RWPE2 (cell line): ENCODE results near the gene SEC61A1.
A peak's percentile ranks its signal among the peaks of the same experiment; 100 is the strongest.

Source experiments
- ATAC-seq: fragments of 200-7000 bp; cut with Tn5 transposase; 3 replicates; pipeline ENCODE4 v1.9.1; 2021; ENCODE audit warnings: low read depth
- DNase-seq: peaks from one replicate; pipeline ENCODE4 v3.0.0-alpha.2; 2020; ENCODE audit warnings: low spot score
- H3K27ac ChIP-seq: fragments of 450-650 bp; 2 replicates; pipeline ENCODE4 v1.5.1; 2017; ENCODE audit warnings: mild to moderate bottlenecking; ENCODE audit not compliant: poor library complexity, severe bottlenecking
- H3K27me3 ChIP-seq: fragments of 250-450 bp; sonication (Bioruptor Pico); 2 replicates; pipeline ENCODE4 v1.5.1; 2021; ENCODE audit warnings: mild to moderate bottlenecking, moderate library complexity; ENCODE audit not compliant: insufficient read depth, poor library complexity, severe bottlenecking
- H3K36me3 ChIP-seq: fragments of 250-450 bp; sonication (Bioruptor Pico); 2 replicates; pipeline ENCODE4 v1.5.1; 2020; ENCODE audit warnings: low read depth, mild to moderate bottlenecking, moderate library complexity
- H3K4me1 ChIP-seq: fragments of 250-450 bp; sonication (Bioruptor Pico); 2 replicates; pipeline ENCODE4 v1.5.1; 2021; ENCODE audit warnings: mild to moderate bottlenecking, moderate library complexity; ENCODE audit not compliant: insufficient read depth, poor library complexity, severe bottlenecking
- H3K4me3 ChIP-seq: fragments of 250-450 bp; sonication (Bioruptor Pico); 2 replicates; pipeline ENCODE4 v1.5.1; 2021; ENCODE audit warnings: mild to moderate bottlenecking, moderate library complexity; ENCODE audit not compliant: severe bottlenecking
- H3K9me3 ChIP-seq: fragments of 250-450 bp; sonication (Bioruptor Pico); 2 replicates; pipeline ENCODE4 v1.5.1; 2021; ENCODE audit warnings: mild to moderate bottlenecking, moderate library complexity; ENCODE audit not compliant: severe bottlenecking
- TF ChIP-seq, protein P1 (sequence below): fragments of 450-650 bp; IDR thresholded peaks from one replicate; pipeline ENCODE4 v1.5.1; 2017; ENCODE audit warnings: mild to moderate bottlenecking, moderate library complexity; ENCODE audit not compliant: poor library complexity, severe bottlenecking

SEC61A1 gene

DNA sequence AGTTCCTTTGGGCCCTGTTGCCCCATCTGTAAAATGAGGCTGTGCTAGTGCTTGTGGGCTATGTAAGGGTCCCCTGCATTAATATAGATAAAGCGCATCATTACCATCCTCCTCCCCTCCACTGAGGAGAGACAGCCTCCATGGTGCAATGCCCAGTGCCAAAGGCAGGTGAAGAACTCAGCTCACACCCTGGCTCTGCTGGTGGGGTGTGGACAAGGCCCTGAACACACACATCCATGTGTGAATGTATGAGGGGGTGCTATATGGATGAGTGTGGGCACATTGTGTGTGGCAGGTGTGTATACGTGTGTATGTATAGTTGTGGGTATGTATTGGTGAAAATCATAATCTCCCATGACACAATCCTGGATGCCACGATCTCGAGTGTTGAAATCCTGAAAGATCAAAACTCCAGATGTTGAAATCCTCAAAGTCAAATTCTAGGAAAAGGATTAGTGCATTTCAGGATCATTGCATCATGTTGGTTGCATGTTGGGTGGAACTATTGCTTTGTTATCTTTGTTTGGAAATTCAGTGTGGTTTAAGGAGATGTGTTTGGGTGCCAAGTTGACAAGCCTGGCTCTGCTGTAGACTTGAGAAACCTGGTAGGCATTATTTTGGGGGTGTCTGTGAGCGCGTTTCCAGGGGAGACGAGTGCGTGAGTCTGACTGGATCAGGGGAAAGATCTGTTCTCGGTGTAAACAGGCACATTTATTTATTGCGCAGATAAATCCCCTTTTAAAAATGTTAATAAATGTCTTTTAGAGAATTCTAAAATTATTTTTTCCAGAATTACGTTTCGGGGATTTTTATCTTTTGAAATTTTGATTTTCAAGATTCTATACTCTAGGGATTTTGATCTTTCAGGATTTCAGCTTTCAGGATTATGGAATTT lies 42.0 kb upstream of the SEC61A1 start:
- Histone ChIP-seq H3K27ac (no peak overlapping the region), H3K4me1 (peaks cover 3% of the 10 kb centered on the region), H3K36me3 (no peaks in the 10 kb centered on the region), H3K4me3 (no peak overlapping the region), H3K27me3 (no peaks in the 10 kb centered on the region), H3K9me3 (no peaks in the 10 kb centered on the region)
- DNase-seq, result no peak
- TF ChIP-seq, protein P1, sequence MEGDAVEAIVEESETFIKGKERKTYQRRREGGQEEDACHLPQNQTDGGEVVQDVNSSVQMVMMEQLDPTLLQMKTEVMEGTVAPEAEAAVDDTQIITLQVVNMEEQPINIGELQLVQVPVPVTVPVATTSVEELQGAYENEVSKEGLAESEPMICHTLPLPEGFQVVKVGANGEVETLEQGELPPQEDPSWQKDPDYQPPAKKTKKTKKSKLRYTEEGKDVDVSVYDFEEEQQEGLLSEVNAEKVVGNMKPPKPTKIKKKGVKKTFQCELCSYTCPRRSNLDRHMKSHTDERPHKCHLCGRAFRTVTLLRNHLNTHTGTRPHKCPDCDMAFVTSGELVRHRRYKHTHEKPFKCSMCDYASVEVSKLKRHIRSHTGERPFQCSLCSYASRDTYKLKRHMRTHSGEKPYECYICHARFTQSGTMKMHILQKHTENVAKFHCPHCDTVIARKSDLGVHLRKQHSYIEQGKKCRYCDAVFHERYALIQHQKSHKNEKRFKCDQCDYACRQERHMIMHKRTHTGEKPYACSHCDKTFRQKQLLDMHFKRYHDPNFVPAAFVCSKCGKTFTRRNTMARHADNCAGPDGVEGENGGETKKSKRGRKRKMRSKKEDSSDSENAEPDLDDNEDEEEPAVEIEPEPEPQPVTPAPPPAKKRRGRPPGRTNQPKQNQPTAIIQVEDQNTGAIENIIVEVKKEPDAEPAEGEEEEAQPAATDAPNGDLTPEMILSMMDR, result no peak
- ATAC-seq, result peak; percentile 25; the same call in 1 of the 3 replicates

DNA sequence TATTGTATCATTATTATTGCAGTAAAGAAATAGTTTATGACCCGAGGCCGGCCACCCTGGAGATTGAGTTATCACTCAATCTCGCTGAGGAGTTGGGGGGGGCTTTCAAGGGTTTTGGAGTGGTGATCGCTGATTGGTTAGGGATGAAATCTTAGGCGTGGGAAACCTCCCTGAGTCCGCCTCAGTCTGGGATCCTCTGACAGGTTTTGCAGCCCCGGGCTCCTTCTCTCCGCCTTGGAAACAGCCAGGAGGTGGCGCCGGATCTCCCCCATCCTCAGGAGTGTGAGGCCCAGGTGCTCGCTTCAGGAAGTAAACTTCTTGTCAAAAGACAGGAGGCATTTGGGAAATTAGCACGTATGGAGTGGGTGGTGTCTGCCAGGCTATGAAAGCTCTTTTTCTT lies 41.1 kb upstream of the SEC61A1 start:
- Histone ChIP-seq H3K4me1 (peaks cover 3% of the 10 kb centered on the region), H3K9me3 (no peaks in the 10 kb centered on the region), H3K27me3 (no peaks in the 10 kb centered on the region), H3K36me3 (no peaks in the 10 kb centered on the region), H3K4me3 (no peak overlapping the region), H3K27ac (no peak overlapping the region)
- TF ChIP-seq, protein P1, result peak; percentile 74
- DNase-seq (no peak), ATAC-seq (peak; percentile 82; the same call in 2 of the 3 replicates)

DNA sequence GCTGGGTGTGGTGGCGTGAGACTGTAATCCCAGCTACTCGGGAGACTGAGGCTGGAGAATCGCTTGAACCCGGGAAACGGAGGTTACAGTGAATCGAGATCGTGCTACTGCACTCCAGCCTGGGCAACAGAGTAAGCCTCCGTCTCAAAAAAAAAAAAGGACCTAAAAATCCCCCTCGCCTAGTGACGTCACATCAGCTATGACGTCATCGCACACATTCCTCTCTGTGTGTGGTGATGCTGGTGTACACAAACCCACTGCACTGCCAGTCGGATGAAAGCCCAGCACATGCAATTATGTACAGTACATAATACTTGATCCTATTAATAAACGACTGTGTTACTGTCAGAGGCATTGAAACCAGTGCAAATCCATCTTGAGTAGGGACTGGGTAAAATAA lies 40.2 kb upstream of the SEC61A1 start:
- Histone ChIP-seq H3K9me3 (no peaks in the 10 kb centered on the region), H3K4me3 (no peak overlapping the region), H3K4me1 (peaks cover 3% of the 10 kb centered on the region), H3K36me3 (no peaks in the 10 kb centered on the region), H3K27ac (no peak overlapping the region), H3K27me3 (no peaks in the 10 kb centered on the region)
- ATAC-seq (no peak), DNase-seq (no peak)
- TF ChIP-seq, protein P1, result no peak

DNA sequence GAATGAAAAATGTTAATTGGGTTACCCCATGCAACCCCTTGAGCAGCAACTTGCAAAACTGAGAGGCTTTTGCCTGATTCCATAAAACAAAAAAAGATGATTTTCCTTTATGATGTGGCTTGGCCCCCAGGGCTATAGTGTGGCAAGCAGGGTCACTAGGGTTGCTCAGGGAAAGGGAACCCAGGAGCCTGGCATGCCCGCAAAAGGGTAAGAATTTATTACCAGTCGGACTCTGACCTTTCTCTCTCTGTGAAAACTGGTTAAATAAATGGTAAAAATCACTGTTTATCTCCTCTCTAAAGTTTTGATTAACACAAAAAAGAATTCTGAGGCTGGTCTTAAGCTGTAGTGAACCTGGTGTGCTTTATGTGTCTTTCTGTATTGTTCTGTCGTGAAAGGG lies 37.7 kb upstream of the SEC61A1 start:
- Histone ChIP-seq H3K27me3 (no peaks in the 10 kb centered on the region), H3K9me3 (no peaks in the 10 kb centered on the region), H3K27ac (no peak overlapping the region), H3K4me3 (no peak overlapping the region), H3K4me1 (peaks cover 3% of the 10 kb centered on the region), H3K36me3 (no peaks in the 10 kb centered on the region)
- TF ChIP-seq, protein P1, result no peak
- DNase-seq (no peak), ATAC-seq (no peak)

DNA sequence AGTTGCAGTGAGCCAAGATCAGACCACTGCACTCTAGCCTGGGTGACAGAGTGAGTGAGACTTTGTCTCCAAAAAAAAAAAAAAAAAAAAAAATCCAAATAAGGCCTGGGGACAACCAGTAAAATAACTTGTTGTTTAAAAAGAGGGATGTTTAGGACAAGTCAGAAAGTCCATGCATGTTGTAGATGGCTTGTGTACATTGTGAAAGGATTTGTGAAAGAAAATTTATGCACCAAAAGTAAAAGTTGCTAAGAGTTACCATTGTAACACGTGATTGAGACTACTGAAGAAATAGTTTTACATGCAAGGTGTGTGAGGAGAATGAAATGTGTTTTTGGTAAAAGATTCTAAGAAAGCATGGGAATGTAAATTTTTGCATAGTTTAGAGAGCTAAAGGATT lies 35.7 kb upstream of the SEC61A1 start:
- peaks cover 1% of the 10 kb centered on the region for H3K4me1 ChIP-seq
- H3K27me3 ChIP-seq, result no peaks in the 10 kb centered on the region
- TF ChIP-seq, protein P1, result no peak
- DNase-seq (no peak), ATAC-seq (no peak)
- H3K9me3 ChIP-seq, result no peaks in the 10 kb centered on the region
- H3K36me3 ChIP-seq, result no peaks in the 10 kb centered on the region
- H3K27ac ChIP-seq, result no peak overlapping the region
- H3K4me3 ChIP-seq, result no peak overlapping the region
